ENCODE results near the gene SLC44A1. TPM values are rescaled to one million over a fixed set of nuclear protein-coding genes. Genes with fewer than 3 reads are reported as not detected.

Gene SLC44A1
- total and polyA plus RNA-seq, 12 donors, result 6.8 to 73.1 (median 36.3) TPM

- H3K36me3 ChIP-seq (replicated peaks in 1 of 2), result no peaks in the 10 kb centered on the region
- TF ChIP-seq POLR2A (IDR thresholded peaks at IDR 0.05) (no peak), CTCF (IDR thresholded peaks at IDR 0.05) (no peak)
- no peak overlapping the region for H3K27ac ChIP-seq
- intact Hi-C loops (cut with DNase I), result no loop called here
- H3K4me1 ChIP-seq (replicated peaks in 1 of 2), result no peaks in the 10 kb centered on the region
- H3K4me3 ChIP-seq, result no peak overlapping the region
- DNase-seq, result no peak
- no peaks in the 10 kb centered on the region for H3K27me3 ChIP-seq
- H3K9me3 ChIP-seq (replicated peaks in 1 of 3), result no peaks in the 10 kb centered on the region
Measured at GRCh38 chr9:105233873-105234272, 10.6 kb upstream of the SLC44A1 start.

GRCh38 chr9:105236261-105236660 lies 8.2 kb upstream of the SLC44A1 start:
- Histone ChIP-seq H3K9me3 (replicated peaks in 1 of 3) (no peaks in the 10 kb centered on the region), H3K4me1 (replicated peaks in 1 of 2) (no peaks in the 10 kb centered on the region), H3K36me3 (replicated peaks in 1 of 2) (no peaks in the 10 kb centered on the region), H3K27ac (no peak overlapping the region), H3K27me3 (no peaks in the 10 kb centered on the region), H3K4me3 (no peak overlapping the region)
- WGBS, 4 donors, result 78 to 97% (median 90%) methylated on average over 1 of the region's 1 CpG
- no peak for DNase-seq
- intact Hi-C loops (cut with DNase I), result no loop called here
- TF ChIP-seq POLR2A (IDR thresholded peaks at IDR 0.05), result no peak
- TF ChIP-seq CTCF (IDR thresholded peaks at IDR 0.05), result no peak

- Histone ChIP-seq H3K36me3 (replicated peaks in 1 of 2) (no peaks in the 10 kb centered on the region), H3K4me1 (replicated peaks in 1 of 2) (peaks cover 0 to 6% of the 10 kb centered on the region in 2 donors), H3K4me3 (no peak overlapping the region), H3K9me3 (replicated peaks in 1 of 3) (no peaks in the 10 kb centered on the region), H3K27ac (no peak overlapping the region), H3K27me3 (no peaks in the 10 kb centered on the region)
- DNase-seq, result no peak
- no peak for TF ChIP-seq CTCF (IDR thresholded peaks at IDR 0.05)
- TF ChIP-seq POLR2A (IDR thresholded peaks at IDR 0.05), result no peak
- intact Hi-C loops (cut with DNase I), result no loop called here
- WGBS, 4 donors, result 93 to 99% (median 95%) methylated on average over 2 to 3 of the region's 3 CpGs
Measured at GRCh38 chr9:105237246-105237645, 7.2 kb upstream of the SLC44A1 start.

GRCh38 chr9:105238302-105238701 lies 6.1 kb upstream of the SLC44A1 start:
- Histone ChIP-seq H3K27me3 (no peaks in the 10 kb centered on the region), H3K27ac (no peak overlapping the region), H3K36me3 (replicated peaks in 1 of 2) (no peaks in the 10 kb centered on the region), H3K4me1 (replicated peaks in 1 of 2) (peaks cover 0 to 16% of the 10 kb centered on the region in 2 donors), H3K4me3 (no peak overlapping the region), H3K9me3 (replicated peaks in 1 of 3) (no peaks in the 10 kb centered on the region)
- 82 to 89% (median 86%) methylated on average over 3 of the region's 3 CpGs for WGBS, 4 donors
- no peak for TF ChIP-seq CTCF (IDR thresholded peaks at IDR 0.05)
- no peak for TF ChIP-seq POLR2A (IDR thresholded peaks at IDR 0.05)
- DNase-seq, result no peak
- intact Hi-C loops (cut with DNase I), result no loop called here

All from adrenal gland (tissue), 12 donors.